H1 (cell line): ENCODE measurements around the gene EXD3.

Experiments used
- CBX5 ChIP-seq: fragments of 300-800, 300-1000 bp; sonication (generic); IDR thresholded peaks from 2 replicates; pipeline ENCODE4 v1.7.1; 2016; ENCODE audit warnings: antibody characterized with exemption, low read length, low read depth
- CREB1 ChIP-seq: IDR thresholded peaks from 2 replicates; pipeline ENCODE4 v1.6.1; 2012; ENCODE audit warnings: inconsistent platforms
- CTCF ChIP-seq, 3 experiments: IDR thresholded peaks; 1 replicate in 2 of 3; 2 replicates in 1 of 3; pipeline versions ENCODE4 v1.5.1 to v1.6.1; 2011; ENCODE audit warnings: low read length in 3 of 3, mild to moderate bottlenecking in 3 of 3, inconsistent platforms in 2 of 3, low read depth in 1 of 3, moderate library complexity in 1 of 3; ENCODE audit not compliant: insufficient read depth in 1 of 3; ENCODE audit errors: control extremely low read depth in 1 of 3
- EP300 ChIP-seq, 2 experiments: IDR thresholded peaks; 1 replicate in 1 of 2; 2 replicates in 1 of 2; pipeline ENCODE4 v1.6.1; 2011 to 2012; ENCODE audit warnings: low read depth in 2 of 2, low read length in 2 of 2, mild to moderate bottlenecking in 2 of 2, borderline replicate concordance in 1 of 2, inconsistent platforms in 1 of 2, moderate library complexity in 1 of 2
- JUN ChIP-seq: IDR thresholded peaks from 2 replicates; pipeline ENCODE4 v1.6.1; 2011; ENCODE audit warnings: low read depth, mild to moderate bottlenecking, improper control_type of control experiment, low read length
- POLR2AphosphoS5 ChIP-seq: IDR thresholded peaks from 2 replicates; pipeline ENCODE4 v1.6.1; 2011; ENCODE audit warnings: low read depth, low read length
- RFX5 ChIP-seq: IDR thresholded peaks from 2 replicates; pipeline ENCODE4 v1.6.1; 2011; ENCODE audit warnings: low read depth, low read length, improper control_type of control experiment, borderline replicate concordance
- SIN3A ChIP-seq, 2 experiments: IDR thresholded peaks in 1 of 2; conservative IDR thresholded peaks in 1 of 2; 2 replicates each; pipeline ENCODE4 v1.6.1; 2011 to 2012; ENCODE audit warnings: low read length in 2 of 2, improper control_type of control experiment in 1 of 2, low read depth in 1 of 2, mild to moderate bottlenecking in 1 of 2
- SP1 ChIP-seq: IDR thresholded peaks from 2 replicates; pipeline ENCODE4 v1.6.1; 2011; ENCODE audit warnings: low read depth, low read length

- TF ChIP-seq CTCF (IDR thresholded peaks at IDR 0.05; ENCODE audit: control extremely low read depth in 1 of 3, insufficient read depth in 1 of 3, low read depth in 1 of 3, low read length in 3 of 3) (no peak), JUN (no peak), POLR2AphosphoS5 (no peak), RFX5 (no peak), EP300 (IDR thresholded peaks at IDR 0.05; ENCODE audit: borderline replicate concordance in 1 of 2, low read depth in 2 of 2, low read length in 2 of 2) (no peak), CREB1 (no peak), SIN3A (conservative IDR thresholded peaks at IDR 0.05 in 1 of 2, IDR thresholded peaks at IDR 0.05 in 1 of 2; ENCODE audit: low read depth in 1 of 2, low read length in 2 of 2) (no peak), SP1 (no peak), CBX5 (no peak)
These were observed 31.8 kb upstream of the EXD3 start for GRCh38 chr9:137454597-137455358.
